HG03175 (cell line): Measurements from ENCODE around the gene FUS.

ENCODE experiments used
- ATAC-seq: cut with Tn5 transposase; IDR thresholded peaks from one replicate; pipeline ENCODE4 v1.9.1; 2021; ENCODE audit warnings: mild to moderate bottlenecking, moderate library complexity; ENCODE audit not compliant: unreplicated experiment

Gene FUS

GRCh38 chr16:31200821-31201568 is 21.1 kb downstream of the FUS start:
- no peak for ATAC-seq

DNA sequence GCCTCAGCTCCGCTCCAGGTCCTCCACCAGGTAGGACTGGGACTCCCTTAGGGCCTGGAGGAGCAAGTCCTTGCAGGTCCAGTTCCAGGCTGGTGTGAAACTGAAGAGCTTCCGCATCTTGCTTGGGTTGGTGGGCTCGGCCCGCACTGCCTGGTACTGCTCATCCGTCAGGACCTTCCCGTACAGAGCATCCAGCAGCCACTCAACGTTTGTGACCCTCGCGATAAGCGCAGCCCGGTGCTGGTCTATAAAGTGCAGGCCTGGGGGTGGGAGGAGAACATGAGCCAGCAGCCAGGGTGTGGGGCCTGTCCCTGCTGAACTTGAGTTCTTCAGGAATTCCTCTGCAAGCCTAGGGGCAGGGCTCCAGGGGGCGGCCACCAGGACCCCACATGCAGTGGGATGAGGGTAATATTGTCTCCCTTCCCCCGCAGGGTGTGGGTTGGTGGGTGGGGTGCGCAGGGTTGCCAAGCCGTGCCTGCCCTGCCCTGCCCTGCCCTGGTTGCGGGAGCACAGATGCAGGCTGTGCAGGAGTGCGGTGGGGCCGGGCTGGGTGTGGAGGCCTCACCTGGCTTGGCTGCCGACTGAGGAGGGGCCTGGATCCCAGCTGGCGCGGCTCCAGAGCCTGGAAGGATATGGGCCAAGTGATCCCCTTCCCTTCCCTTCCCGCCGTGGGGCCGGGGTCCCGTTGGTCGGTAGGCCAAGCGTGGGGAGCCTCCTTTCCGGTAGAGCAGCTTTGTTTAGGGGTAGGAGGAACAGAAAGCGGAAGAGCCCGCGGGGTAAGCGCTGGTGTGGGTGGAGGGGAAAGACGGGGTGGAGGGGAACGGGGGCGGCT is 21.9 kb downstream of the FUS start:
- peak; percentile 56 for ATAC-seq

- ATAC-seq = peak; percentile 36
These were observed 22.8 kb downstream of the FUS start, which contains the start of gene PYCARD for GRCh38 chr16:31202414-31203375. TSS of gene PYCARD (minus strand) at chr16:31202760. CDS start at chr16:31202690, 70 bp downstream.

DNA sequence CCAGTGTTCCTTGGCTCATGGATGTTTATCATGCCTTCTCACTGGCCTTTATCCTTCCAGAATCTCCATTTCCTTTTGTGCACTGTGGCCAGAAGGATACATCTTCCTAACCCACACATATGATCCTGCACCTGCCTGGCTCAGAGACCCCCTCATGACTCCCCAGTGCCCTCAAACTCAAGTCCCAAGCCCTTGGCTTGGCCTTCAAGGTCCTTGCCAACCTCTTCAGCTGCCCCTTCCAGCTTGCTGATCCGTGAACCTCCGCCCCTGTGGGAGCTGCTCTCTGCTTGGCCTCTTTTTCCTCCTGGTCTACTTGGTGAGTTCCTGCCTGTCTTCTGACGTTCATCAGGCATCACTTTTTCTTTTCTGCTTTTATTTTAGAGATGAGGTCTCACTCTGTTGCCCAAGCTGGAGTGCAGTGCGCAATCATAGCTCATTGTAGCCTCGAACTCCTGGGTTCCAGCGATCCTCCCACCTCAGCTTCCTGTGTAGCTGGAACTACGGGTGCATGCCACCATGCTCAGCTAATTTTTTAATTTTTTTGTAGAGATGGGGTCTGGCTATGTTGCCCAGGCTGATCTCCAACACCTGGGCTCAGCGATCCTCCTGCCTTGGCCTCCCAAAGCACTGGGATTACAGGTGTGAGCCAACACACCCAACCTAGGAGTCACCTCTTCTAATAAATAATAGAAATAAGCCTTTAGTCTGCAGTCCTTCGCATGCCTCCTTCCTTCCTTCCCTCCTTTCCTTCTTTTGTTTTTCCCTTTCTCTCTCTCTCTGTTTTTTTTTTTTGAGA is 25.1 kb downstream of the FUS start:
- no peak for ATAC-seq

DNA sequence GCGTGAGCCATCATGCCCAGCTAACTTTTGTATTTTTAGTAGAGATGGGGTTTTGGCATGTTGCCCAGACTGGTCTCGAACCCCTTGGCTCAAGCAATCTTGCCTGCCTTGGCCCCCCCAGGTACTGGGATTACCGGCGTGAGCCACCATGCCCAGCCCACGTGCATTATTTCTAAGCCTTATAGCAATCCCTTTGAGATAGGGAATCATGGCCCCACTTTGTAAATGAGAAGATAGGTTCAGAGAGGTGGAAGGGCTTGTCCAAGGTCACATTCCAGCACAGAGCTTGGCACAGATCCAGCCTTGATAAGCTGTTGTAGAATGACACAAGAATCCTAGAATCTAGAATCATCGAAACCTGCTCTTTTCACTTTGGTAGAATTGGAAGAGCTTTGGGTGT is 26.8 kb downstream of the FUS start:
- ATAC-seq = no peak

DNA sequence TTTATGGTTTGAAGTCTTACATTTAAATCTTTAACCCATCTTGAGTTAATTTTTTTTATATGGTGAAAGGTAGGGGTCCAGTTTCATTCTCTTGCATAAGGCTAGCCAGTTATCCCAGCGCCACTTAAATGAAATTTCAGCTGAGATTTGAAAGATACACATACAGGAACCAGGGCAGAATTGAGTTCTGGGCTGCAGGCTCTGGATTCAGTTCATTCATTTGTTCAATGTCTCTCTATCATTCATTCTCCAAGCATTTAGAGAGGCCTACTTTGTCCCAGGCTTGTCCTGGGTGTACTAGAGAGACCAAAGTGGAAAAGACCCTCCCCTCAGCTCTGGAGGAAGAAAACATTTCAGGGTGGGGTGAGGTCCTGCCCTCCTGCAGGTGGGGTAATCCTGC is 33.4 kb downstream of the FUS start:
- ATAC-seq = no peak

- no peak for ATAC-seq
These were observed 34.2 kb downstream of the FUS start, which contains the start of gene TRIM72 for GRCh38 chr16:31213877-31214707. TSS of gene TRIM72 (plus strand) at chr16:31214119. CDS start at chr16:31214739, 620 bp downstream.

DNA sequence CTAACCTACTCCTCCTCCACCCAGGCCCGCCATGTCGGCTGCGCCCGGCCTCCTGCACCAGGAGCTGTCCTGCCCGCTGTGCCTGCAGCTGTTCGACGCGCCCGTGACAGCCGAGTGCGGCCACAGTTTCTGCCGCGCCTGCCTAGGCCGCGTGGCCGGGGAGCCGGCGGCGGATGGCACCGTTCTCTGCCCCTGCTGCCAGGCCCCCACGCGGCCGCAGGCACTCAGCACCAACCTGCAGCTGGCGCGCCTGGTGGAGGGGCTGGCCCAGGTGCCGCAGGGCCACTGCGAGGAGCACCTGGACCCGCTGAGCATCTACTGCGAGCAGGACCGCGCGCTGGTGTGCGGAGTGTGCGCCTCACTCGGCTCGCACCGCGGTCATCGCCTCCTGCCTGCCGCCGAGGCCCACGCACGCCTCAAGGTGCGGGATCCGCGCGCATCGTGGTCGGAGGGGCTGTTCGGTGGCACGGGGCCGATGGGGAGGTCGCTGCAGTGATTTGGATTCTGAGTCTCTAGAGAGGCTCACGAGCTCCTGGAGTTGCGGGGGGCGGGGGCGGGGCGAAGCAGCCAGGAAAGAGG is 34.9 kb downstream of the FUS start:
- no peak for ATAC-seq

GRCh38 chr16:31215287-31216162 is 35.6 kb downstream of the FUS start:
- ATAC-seq = no peak

DNA sequence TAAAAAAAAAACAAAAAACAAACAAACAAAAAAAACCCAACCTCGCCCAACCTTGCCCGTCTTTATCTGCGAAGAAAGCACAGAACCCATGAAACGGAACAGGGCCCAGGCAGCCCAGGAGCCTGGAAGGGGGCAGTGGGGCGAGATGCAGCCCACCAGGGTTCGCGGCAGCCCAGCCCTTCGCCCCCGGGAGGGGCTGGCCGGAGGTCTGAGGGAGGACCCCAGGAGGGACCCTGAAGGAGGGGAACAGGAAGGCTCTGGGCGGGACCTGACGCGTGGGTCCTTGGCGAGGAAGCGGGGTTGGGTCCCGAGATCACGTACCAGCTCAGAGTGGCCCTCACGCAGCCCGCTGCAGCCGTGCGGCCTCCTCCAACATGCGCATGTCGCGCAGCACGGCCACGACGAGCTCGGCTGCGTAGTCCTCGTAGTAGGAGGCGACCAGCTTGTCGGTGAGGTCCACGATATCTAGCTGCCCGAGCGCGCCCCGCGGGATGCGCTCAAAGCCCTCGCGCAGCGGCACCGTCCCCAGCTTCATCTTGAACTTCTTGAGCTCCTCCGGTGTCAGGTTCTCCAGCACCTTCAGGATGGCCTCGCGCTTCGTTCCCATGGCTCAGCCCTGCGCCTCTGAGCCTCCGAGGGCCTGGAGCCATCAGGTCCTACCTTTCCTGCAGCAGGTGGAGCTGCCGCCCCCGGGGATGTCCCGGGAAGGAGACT is 36.6 kb downstream of the FUS start, which contains the start of gene PYDC1:
Gene PYDC1, minus strand, starts transcription at position 714 of the 714 bp plus-strand sequence. Its CDS starts 107 bp downstream, at position 607.
- no peak for ATAC-seq

GRCh38 chr16:31217136-31217530 is 37.2 kb downstream of the FUS start:
- ATAC-seq = no peak

DNA sequence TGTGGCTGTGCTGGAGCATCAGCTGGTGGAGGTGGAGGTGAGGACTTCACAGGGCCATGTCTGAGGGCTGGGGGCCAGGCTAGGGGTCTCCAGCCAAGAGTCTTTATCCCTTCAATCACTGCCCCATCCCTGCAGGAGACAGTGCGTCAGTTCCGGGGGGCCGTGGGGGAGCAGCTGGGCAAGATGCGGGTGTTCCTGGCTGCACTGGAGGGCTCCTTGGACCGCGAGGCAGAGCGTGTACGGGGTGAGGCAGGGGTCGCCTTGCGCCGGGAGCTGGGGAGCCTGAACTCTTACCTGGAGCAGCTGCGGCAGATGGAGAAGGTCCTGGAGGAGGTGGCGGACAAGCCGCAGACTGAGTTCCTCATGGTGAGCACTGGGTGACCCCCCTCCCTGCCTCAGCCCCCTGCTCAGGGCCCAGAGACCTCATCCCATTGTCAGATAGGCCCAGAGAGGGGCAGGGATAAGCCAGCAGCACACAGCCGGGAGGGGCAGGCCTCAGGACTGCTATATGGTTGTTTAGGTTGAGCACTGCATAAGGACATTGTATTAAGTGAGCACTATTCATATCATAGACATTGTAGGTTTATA is 39.3 kb downstream of the FUS start:
- ATAC-seq = no peak

DNA sequence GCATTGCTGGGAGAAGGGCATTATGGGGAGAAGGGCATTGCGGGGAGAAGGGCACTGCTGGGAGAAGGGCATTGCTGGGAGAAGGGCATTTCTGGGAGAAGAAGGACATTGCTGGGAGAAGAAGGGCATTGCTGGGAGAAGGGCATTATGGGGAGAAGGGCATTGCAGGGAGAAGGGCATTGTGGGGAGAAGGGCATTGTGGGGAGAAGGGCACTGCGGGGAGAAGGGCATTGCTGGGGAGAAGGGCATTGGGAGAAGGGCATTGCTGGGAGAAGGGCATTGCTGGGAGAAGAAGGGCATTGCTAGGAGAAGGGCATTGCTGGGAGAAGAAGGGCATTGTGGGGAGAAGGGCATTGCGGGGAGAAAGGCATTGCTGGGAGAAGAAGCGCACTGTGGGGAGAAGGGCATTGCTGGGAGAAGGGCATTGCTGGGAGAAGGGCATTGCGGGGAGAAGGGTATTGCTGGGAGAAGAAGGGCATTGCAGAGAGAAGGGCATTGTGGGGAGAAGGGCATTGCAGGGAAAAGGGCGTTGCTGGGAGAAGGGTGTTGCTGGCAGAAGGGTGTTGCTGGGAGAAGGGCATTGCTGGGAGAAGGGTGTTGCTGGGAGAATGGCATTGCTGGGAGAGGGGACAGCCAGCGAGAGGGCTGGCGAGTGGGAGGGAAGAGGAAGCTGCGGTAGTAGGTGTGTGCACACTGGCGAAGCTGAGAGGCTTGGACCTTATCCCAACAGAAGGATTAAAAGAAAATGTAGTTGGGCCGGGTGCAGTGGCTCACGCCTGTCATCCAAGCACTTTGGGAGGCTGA is 41.6 kb downstream of the FUS start:
- ATAC-seq = no peak

- no peak for ATAC-seq
These were observed 43.1 kb downstream of the FUS start for GRCh38 chr16:31223044-31223443.

GRCh38 chr16:31224092-31224955 is 44.4 kb downstream of the FUS start:
- ATAC-seq = no peak
